Mucosa of descending colon (tissue), 3 donors: ENCODE measurements around the gene AGAP4. TPM values are rescaled to one million over a fixed set of nuclear protein-coding genes. Genes with fewer than 3 reads are reported as not detected.
"Not testable (repeated sequence)": the region's sequence is repeated elsewhere in the genome, so short reads cannot be mapped to it uniquely, and the experiment has no call there.

Experiments used
- ATAC-seq: fragments of 200-7000 bp; cut with Tn5 transposase; one replicate; pipeline ENCODE4 v1.9.1; 2020; ENCODE audit warnings: mild to moderate bottlenecking, moderate library complexity
- DNase-seq, 3 donors: peaks; one replicate each; pipeline ENCODE4 v3.0.0-alpha.2; 2020
- H3K36me3 ChIP-seq: fragments of 200-600 bp; one replicate; pipeline ENCODE4 v1.8.0; 2021; ENCODE audit warnings: low read depth, mild to moderate bottlenecking
- H3K4me1 ChIP-seq: fragments of 200-600 bp; one replicate; pipeline ENCODE4 v1.8.0; 2021; ENCODE audit warnings: low read depth, mild to moderate bottlenecking
- H3K4me3 ChIP-seq: fragments of 200-600 bp; one replicate; pipeline ENCODE4 v1.8.0; 2021; ENCODE audit warnings: mild to moderate bottlenecking
- H3K9me3 ChIP-seq: fragments of 200-600 bp; one replicate; pipeline ENCODE4 v1.8.0; 2021; ENCODE audit warnings: mild to moderate bottlenecking
- intact Hi-C, 2 donors: fragments of 100-400 bp; cut with DNase I in 1 of 2; cut with micrococcal nuclease in 1 of 2; formaldehyde crosslinking; loops; one replicate each; pipeline versions ENCODE4 v1.11.0 to v1.11.1; 2022; cut with DNase I, micrococcal nuclease
- total RNA-seq, 3 donors: library from RNA; stranded (reverse); fragmentation: NEBNext Ultra II Directional in 2 of 3; extraction: Animal tissue kit (Norgen Biotek cat#: 25700) in 2 of 3; gene quantifications; one replicate each; pipeline versions ENCODE4 v1.2.1 to v1.2.4, GENCODE V29; 2021 to 2023
- donor health status: DM: no; HTN: no; CAD: no; lungs with moderate emphysema.
- donor health status: DM: no; HTN: no; CAD: no.
- donor health status: DM: no; HTN: yes; CAD: no.

AGAP4 gene
- total RNA-seq, 3 donors from 2014 or later: 13.2 to 19.8 (median 19.1) TPM

- H3K36me3 ChIP-seq, H3K9me3 ChIP-seq, H3K4me1 ChIP-seq, ATAC-seq, H3K4me3 ChIP-seq, intact Hi-C loops, DNase-seq: not testable (repeated sequence)
Measured at GRCh38 chr10:45803060-45804010, 44.0 kb downstream of the AGAP4 start.

- DNase-seq, H3K4me1 ChIP-seq, H3K36me3 ChIP-seq, H3K4me3 ChIP-seq, ATAC-seq, H3K9me3 ChIP-seq, intact Hi-C loops: not testable (repeated sequence)
Measured at GRCh38 chr10:45794761-45795160, 52.5 kb downstream of the AGAP4 start.

GRCh38 chr10:45790694-45791426 is 56.4 kb downstream of the AGAP4 start:
- ATAC-seq: peak; percentile 41
- H3K9me3 ChIP-seq, DNase-seq, intact Hi-C loops, H3K4me3 ChIP-seq, H3K4me1 ChIP-seq, H3K36me3 ChIP-seq: not testable (repeated sequence)

- H3K4me1 ChIP-seq, H3K4me3 ChIP-seq, H3K36me3 ChIP-seq, DNase-seq, H3K9me3 ChIP-seq, intact Hi-C loops, ATAC-seq: not testable (repeated sequence)
Measured at GRCh38 chr10:45789991-45790390, 57.3 kb downstream of the AGAP4 start.

- H3K4me1 ChIP-seq, intact Hi-C loops, DNase-seq, H3K9me3 ChIP-seq, H3K4me3 ChIP-seq, ATAC-seq, H3K36me3 ChIP-seq: not testable (repeated sequence)
Measured at GRCh38 chr10:45787212-45787741, 60.0 kb downstream of the AGAP4 start.

GRCh38 chr10:45786217-45786616 is 61.1 kb downstream of the AGAP4 start:
- DNase-seq, intact Hi-C loops, H3K4me1 ChIP-seq, H3K4me3 ChIP-seq, H3K9me3 ChIP-seq, H3K36me3 ChIP-seq, ATAC-seq: not testable (repeated sequence)

Other genes starting within 250 kb of the AGAP4 start
- gene ZFAND4, start 174.7 kb downstream of the AGAP4 start, total RNA-seq: 10 to 100 TPM; 15.5 to 22.1 (median 21.5) TPM
- 10 to 100 TPM; 52.5 to 88.4 (median 62.1) TPM for gene WASHC2C, start 120.2 kb downstream of the AGAP4 start, total RNA-seq
- 10 to 100 TPM; 39.5 to 47.9 (median 47.6) TPM for gene TIMM23, start 125.0 kb upstream of the AGAP4 start, total RNA-seq
- gene NCOA4, start 183.1 kb upstream of the AGAP4 start, total RNA-seq: 100 to 1,000 TPM; 183 to 206 (median 193) TPM
- not detected for gene MSMB, start 198.8 kb upstream of the AGAP4 start, total RNA-seq